Immature natural killer cell (primary cell): ENCODE data around the gene MEF2A. TPM values are rescaled to one million over a fixed set of nuclear protein-coding genes. Genes with fewer than 3 reads are reported as not detected.

Experiments used
- DNase-seq, 3 donors: peaks; one replicate each; pipeline ENCODE4 v3.0.0; 2022; ENCODE audit warnings: mixed read lengths in 1 of 3
- H3K27ac Mint-ChIP-seq, 6 donors: one replicate each; pipeline ENCODE4 v1.8.0; 2020; ENCODE audit warnings: mixed read lengths in 6 of 6, mild to moderate bottlenecking in 5 of 6, inconsistent platforms in 4 of 6, moderate library complexity in 3 of 6
- H3K27me3 Mint-ChIP-seq, 3 donors: one replicate each; pipeline ENCODE4 v1.8.0; 2020 to 2021; ENCODE audit warnings: low read depth in 3 of 3, mild to moderate bottlenecking in 3 of 3, mixed read lengths in 3 of 3, moderate library complexity in 3 of 3, inconsistent platforms in 1 of 3
- H3K36me3 Mint-ChIP-seq, 3 donors: one replicate each; pipeline ENCODE4 v1.8.0; 2020; ENCODE audit warnings: mixed read lengths in 3 of 3, inconsistent platforms in 2 of 3, mild to moderate bottlenecking in 2 of 3
- H3K4me1 Mint-ChIP-seq, 2 donors: one replicate each; pipeline ENCODE4 v1.8.0; 2020; ENCODE audit warnings: inconsistent platforms in 2 of 2, mild to moderate bottlenecking in 2 of 2, mixed read lengths in 2 of 2, moderate library complexity in 1 of 2
- H3K4me3 Mint-ChIP-seq, 5 donors: one replicate each; pipeline ENCODE4 v1.8.0; 2020; ENCODE audit warnings: mild to moderate bottlenecking in 5 of 5, mixed read lengths in 5 of 5, inconsistent platforms in 3 of 5, moderate library complexity in 3 of 5
- H3K9me3 Mint-ChIP-seq, 6 donors: one replicate each; pipeline ENCODE4 v1.8.0; 2020; ENCODE audit warnings: mild to moderate bottlenecking in 6 of 6, mixed read lengths in 6 of 6, inconsistent platforms in 4 of 6, moderate library complexity in 3 of 6
- polyA plus RNA-seq, 3 donors: library from polyadenylated mRNA; unstranded; fragments of 300-500 nt; fragmentation: Illumina TruSeq; gene quantifications; one replicate each; pipeline ENCODE4 v1.2.3, GENCODE V29; 2021

MEF2A gene
- polyA plus RNA-seq, 3 donors from 2014 or later: 5.8 to 14.4 (median 6.3) TPM

DNA sequence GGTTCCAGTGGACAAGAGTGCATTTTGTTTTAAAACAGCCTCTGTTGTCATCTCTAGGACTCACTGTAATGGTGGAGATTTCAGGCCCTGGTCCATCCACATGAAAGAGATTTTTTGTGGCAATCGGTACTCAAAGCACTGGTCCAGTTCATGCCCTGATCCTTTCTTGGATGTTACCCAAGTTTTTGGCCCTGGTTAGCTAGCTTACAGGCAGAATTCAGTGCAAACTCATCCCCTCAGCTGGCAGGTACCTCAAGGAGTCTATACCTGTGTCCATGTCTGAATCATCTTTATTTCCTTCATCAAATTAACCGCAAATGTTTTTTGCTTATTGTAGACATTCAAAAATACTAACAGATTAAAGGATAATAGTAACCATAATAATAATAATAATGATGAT is 13.7 kb upstream of the MEF2A start:
- Mint-ChIP-seq H3K36me3 (no peaks in the 10 kb centered on the region), H3K27me3 (peaks cover 0 to 3% (median 2%) of the 10 kb centered on the region in 3 donors), H3K27ac (no peak overlapping the region), H3K4me3 (no peak overlapping the region), H3K9me3 (no peaks in the 10 kb centered on the region), H3K4me1 (no peaks in the 10 kb centered on the region)
- no peak for DNase-seq

DNA sequence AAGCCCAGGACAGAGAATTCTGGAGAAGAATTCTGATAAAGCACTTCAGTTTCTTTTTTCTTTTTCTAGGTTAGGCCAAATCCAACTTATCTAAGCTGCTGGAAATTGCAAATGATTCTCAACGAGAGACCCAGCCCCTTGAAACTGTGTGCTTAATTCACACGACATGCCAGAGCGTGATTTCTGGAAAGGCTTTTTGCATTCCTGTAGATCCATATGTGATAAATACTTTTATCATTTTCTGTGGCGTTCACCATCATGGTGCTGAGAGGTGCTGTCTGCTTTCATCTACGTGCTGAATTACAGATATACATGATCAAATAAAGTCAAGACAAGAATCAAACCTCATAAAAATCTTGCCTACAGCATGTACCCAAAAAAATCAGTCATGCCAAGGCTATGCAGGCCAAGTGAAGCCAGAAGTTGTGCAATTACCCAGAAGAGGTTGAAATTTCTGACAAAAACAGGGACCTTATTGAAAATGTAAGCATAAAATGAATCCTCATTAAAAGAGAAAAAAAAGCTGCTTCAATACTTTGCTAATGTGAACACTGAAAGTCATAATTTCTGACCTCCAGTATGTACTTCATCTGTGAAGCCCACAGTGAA is 10.8 kb upstream of the MEF2A start:
- Mint-ChIP-seq H3K4me1 (no peaks in the 10 kb centered on the region), H3K9me3 (no peaks in the 10 kb centered on the region), H3K36me3 (no peaks in the 10 kb centered on the region), H3K4me3 (no peak overlapping the region), H3K27ac (no peak overlapping the region), H3K27me3 (peaks cover 0 to 2% (median 0%) of the 10 kb centered on the region in 3 donors)
- no peak for DNase-seq

GRCh38 chr15:99556011-99556410 is 9.8 kb upstream of the MEF2A start:
- no peaks in the 10 kb centered on the region for H3K36me3 Mint-ChIP-seq
- H3K27me3 Mint-ChIP-seq: peaks cover 0 to 2% (median 0%) of the 10 kb centered on the region in 3 donors
- no peak overlapping the region for H3K4me3 Mint-ChIP-seq
- no peak for DNase-seq
- no peaks in the 10 kb centered on the region for H3K9me3 Mint-ChIP-seq
- no peaks in the 10 kb centered on the region for H3K4me1 Mint-ChIP-seq
- H3K27ac Mint-ChIP-seq: no peak overlapping the region

GRCh38 chr15:99556578-99556977 is 9.2 kb upstream of the MEF2A start:
- no peak for DNase-seq
- Mint-ChIP-seq H3K27ac (no peak overlapping the region), H3K9me3 (no peaks in the 10 kb centered on the region), H3K4me3 (no peak overlapping the region), H3K36me3 (no peaks in the 10 kb centered on the region), H3K27me3 (peaks cover 0 to 2% (median 0%) of the 10 kb centered on the region in 3 donors), H3K4me1 (no peaks in the 10 kb centered on the region)

GRCh38 chr15:99558084-99558483 is 7.7 kb upstream of the MEF2A start:
- Mint-ChIP-seq H3K4me3 (no peak overlapping the region), H3K9me3 (no peaks in the 10 kb centered on the region)

DNA sequence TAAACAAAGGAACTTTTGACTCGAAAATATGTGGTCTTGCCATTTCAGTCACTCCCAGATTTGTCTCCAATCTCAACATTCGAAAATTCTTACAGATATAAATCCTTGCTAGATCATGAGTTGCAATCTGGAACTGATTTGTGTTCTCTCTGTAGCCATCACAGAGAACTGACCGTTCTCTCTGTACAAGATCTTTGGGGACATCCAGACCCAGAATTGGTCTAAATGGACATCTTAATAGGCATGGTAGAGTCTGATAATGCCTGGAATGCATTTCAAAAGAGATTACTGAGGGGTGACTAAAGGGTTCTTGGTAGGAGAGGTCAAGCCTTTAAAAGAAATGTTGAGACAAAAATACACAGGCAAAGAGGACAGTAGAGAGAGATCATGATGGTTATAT is 7.2 kb upstream of the MEF2A start:
- DNase-seq: no peak
- peaks cover 0 to 2% (median 0%) of the 10 kb centered on the region in 3 donors for H3K27me3 Mint-ChIP-seq
- H3K27ac Mint-ChIP-seq: no peak overlapping the region
- no peaks in the 10 kb centered on the region for H3K4me1 Mint-ChIP-seq
- no peaks in the 10 kb centered on the region for H3K9me3 Mint-ChIP-seq
- no peak overlapping the region for H3K4me3 Mint-ChIP-seq
- no peaks in the 10 kb centered on the region for H3K36me3 Mint-ChIP-seq

More at GRCh38 chr15:99558084-99558483, 7.7 kb upstream of the MEF2A start:
- H3K36me3 Mint-ChIP-seq: no peaks in the 10 kb centered on the region
- no peak overlapping the region for H3K27ac Mint-ChIP-seq
- no peak for DNase-seq
- no peaks in the 10 kb centered on the region for H3K4me1 Mint-ChIP-seq
- H3K27me3 Mint-ChIP-seq: peaks cover 0 to 2% (median 0%) of the 10 kb centered on the region in 3 donors

DNA sequence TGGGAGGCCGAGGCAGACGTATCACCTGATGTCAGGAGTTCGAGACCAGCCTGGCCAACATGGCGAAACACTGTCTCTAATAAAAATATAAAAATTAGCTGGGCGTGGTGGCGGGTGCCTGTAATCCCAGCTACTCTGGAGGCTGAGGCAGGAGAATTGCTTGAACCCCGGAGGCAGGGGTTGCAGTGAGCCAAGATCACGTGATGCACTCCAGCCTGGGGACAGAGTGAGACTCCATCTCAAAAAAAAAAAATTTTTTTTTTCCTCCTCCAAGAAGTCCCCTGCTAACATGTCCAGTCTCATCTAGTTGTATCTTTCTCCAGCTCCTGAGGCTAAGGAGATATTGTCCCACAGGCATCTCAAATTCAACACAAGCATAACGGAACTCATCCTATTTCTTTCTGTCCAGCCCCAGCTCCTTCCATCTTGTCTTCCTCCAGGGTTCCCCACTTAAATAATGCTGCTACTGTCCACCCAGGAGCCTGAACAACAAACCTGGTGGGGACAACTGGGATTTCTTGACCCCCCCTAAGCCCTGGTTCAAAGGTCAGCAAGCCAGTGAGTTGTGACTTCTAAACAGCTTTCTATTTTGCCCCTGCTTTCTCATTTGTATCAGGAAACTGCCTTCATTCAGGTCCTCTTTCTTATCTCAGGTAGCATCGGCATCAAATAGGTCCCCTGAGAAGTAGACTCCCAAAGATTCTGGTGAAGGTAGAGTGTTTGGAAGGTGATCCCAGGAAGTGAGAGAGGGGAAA is 4.1 kb upstream of the MEF2A start:
- Mint-ChIP-seq H3K27me3 (peaks cover 7 to 12% (median 9%) of the 10 kb centered on the region in 3 donors), H3K36me3 (no peaks in the 10 kb centered on the region), H3K4me1 (peaks cover 10% of the 10 kb centered on the region in 2 donors), H3K27ac (no peak overlapping the region), H3K9me3 (no peaks in the 10 kb centered on the region), H3K4me3 (no peak overlapping the region)
- DNase-seq: no peak

GRCh38 chr15:99562238-99562637 is 3.5 kb upstream of the MEF2A start:
- no peaks in the 10 kb centered on the region for H3K9me3 Mint-ChIP-seq
- H3K4me1 Mint-ChIP-seq: peaks cover 16% of the 10 kb centered on the region in 2 donors
- H3K4me3 Mint-ChIP-seq: no peak overlapping the region
- H3K27me3 Mint-ChIP-seq: peaks cover 9 to 15% (median 14%) of the 10 kb centered on the region in 3 donors
- no peak for DNase-seq
- H3K27ac Mint-ChIP-seq: no peak overlapping the region
- H3K36me3 Mint-ChIP-seq: no peaks in the 10 kb centered on the region

DNA sequence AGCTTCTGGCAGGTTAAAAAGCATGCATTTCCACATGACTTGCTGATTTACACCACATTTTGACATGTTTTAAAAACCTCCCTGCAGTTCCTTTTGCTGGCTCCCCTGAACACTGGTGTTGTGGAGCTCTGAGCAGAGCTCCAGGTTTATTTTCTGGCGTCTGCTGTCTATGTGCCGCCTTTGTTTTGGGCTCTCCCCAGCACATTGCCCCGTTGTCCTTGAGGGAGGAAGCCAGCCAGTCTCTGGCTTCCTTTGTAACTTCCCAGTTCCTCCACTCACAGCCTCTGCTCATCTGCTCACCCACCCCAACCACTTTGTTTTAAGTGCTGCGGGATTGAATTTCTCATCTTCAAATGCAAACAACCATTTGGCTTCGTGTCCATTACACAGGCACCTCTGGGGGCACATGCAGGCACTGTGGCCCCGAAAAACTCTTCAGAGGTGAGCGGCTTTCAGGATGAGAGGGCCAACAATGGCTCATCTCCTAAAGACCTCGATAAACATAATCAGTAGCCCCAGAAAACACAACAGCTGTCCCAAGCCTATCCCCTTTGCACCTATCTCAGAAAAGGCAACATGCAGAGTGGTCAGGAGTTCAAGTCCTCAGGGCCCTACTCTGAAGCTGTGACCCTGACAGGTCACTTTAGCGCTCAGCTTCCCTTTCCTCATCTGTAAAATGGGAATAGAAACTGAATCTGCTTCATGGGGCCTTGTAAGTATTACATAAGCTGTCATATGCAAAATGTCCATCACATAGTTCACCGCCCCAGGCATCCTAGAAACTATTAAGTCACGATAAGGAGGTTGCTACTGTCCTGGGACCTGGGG is 1.3 kb upstream of the MEF2A start:
- Mint-ChIP-seq H3K9me3 (no peaks in the 10 kb centered on the region), H3K27ac (peak overlapping the region; percentile 42 to 87 (median 74)), H3K4me1 (peaks cover 29 to 37% of the 10 kb centered on the region in 2 donors), H3K4me3 (peak overlapping the region; percentile 65 to 75 (median 70)), H3K36me3 (no peaks in the 10 kb centered on the region), H3K27me3 (peaks cover 9 to 15% (median 14%) of the 10 kb centered on the region in 3 donors)
- peak in 1 of 3 donors; percentile 15 for DNase-seq

- Mint-ChIP-seq H3K9me3 (no peaks in the 10 kb centered on the region), H3K27ac (peak overlapping the region in 5 of 6 donors; percentile 42 to 87 (median 79)), H3K36me3 (no peaks in the 10 kb centered on the region), H3K4me3 (peak overlapping the region; percentile 65 to 75 (median 70)), H3K27me3 (peaks cover 9 to 15% (median 14%) of the 10 kb centered on the region in 3 donors), H3K4me1 (peaks cover 29 to 37% of the 10 kb centered on the region in 2 donors)
- no peak for DNase-seq
Observed at GRCh38 chr15:99565049-99565298, 810 bp upstream of the MEF2A start.

DNA sequence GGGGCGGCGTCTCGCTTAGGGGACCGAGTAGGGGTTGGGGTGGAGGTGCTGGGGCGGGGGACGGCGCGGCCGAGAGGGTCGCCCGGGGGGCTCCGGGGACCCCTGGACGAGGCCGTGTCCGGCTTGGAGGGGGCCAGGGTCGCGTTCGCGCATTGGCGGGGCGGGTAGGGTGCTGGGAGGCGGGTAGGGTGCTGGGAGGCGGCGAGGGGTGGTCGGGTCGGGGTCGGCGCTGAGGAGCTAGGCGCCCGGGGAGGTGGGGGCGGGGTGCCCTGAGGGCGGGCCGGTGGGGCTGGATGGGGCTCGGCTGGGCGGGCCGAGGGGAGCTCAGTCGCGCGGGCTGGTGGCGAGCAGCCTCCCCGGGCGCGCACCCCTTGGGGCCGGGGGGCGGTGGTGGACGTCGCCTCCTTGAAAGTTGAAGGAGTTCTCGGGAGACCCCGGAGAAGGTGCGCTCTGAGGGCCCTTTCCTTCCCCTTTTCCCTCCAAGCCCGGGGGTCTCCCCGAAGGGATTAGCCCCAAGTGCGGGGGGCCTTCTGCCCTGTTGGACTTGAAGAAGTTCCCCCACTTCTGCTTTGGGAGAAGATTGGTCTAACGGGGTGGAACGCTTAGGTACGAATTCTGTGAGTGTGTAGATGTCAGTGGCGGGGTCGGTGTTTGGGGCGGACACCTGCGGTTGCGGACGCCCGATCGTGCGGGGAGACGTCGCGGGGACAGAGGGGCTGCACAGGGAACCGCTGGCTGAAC is 543 bp downstream of the MEF2A start:
- Mint-ChIP-seq H3K27me3 (peaks cover 9 to 15% (median 14%) of the 10 kb centered on the region in 3 donors), H3K36me3 (no peaks in the 10 kb centered on the region), H3K4me3 (peak overlapping the region; percentile 86 to 98 (median 96)), H3K4me1 (peaks cover 29 to 38% of the 10 kb centered on the region in 2 donors), H3K9me3 (no peaks in the 10 kb centered on the region), H3K27ac (peak overlapping the region; percentile 76 to 95 (median 90))
- DNase-seq: peak; percentile 19 to 27 (median 27)

- peaks cover 9 to 14% (median 13%) of the 10 kb centered on the region in 3 donors for H3K27me3 Mint-ChIP-seq
- no peak for DNase-seq
- peaks cover 38 to 53% of the 10 kb centered on the region in 2 donors for H3K4me1 Mint-ChIP-seq
- no peak overlapping the region for H3K27ac Mint-ChIP-seq
- H3K9me3 Mint-ChIP-seq: no peaks in the 10 kb centered on the region
- H3K4me3 Mint-ChIP-seq: no peak overlapping the region
- H3K36me3 Mint-ChIP-seq: no peaks in the 10 kb centered on the region
Observed at GRCh38 chr15:99568625-99569352, 3.0 kb downstream of the MEF2A start.

DNA sequence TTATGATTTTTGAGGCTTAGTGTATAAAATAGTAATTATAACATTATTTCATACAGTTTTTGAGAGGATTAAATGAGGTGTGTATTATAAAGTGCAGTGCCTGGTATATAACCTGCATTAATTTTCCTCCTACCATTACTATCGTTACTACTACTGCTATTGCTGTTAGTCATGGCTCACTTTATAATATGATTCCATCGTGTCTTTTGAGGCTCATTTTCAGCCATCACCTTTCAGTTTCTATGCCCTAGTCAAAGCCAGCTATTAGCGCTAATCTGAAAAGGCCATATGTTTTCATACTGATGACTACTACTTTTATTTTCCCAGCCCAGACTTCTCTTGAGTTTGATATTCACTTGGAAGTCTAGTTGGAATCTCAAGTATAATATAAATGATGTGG is 5.5 kb downstream of the MEF2A start:
- no peak overlapping the region for H3K4me3 Mint-ChIP-seq
- peaks cover 34 to 59% of the 10 kb centered on the region in 2 donors for H3K4me1 Mint-ChIP-seq
- no peak overlapping the region for H3K27ac Mint-ChIP-seq
- H3K36me3 Mint-ChIP-seq: no peaks in the 10 kb centered on the region
- peaks cover 4 to 8% (median 6%) of the 10 kb centered on the region in 3 donors for H3K27me3 Mint-ChIP-seq
- no peaks in the 10 kb centered on the region for H3K9me3 Mint-ChIP-seq
- no peak for DNase-seq
